Mucosa of gallbladder (tissue), 1 donor: ENCODE results near the gene ALX4. TPM values are rescaled to one million over a fixed set of nuclear protein-coding genes. Genes with fewer than 3 reads are reported as not detected.

Experiments
- DNase-seq: peaks from one replicate; pipeline ENCODE4 v3.0.0-alpha.2; 2020; ENCODE audit warnings: low spot score
- total RNA-seq: library from RNA; stranded (reverse); gene quantifications from one replicate; pipeline ENCODE4 v1.2.1, GENCODE V29; 2021
- donor health status: DM: no; HTN: no; CAD: no.

ALX4 gene
- total RNA-seq, 1 donor from 2014 or later: 0.03 TPM

- no peak for DNase-seq
Observed at GRCh38 chr11:44267750-44268613, 42.0 kb downstream of the ALX4 start.

DNA sequence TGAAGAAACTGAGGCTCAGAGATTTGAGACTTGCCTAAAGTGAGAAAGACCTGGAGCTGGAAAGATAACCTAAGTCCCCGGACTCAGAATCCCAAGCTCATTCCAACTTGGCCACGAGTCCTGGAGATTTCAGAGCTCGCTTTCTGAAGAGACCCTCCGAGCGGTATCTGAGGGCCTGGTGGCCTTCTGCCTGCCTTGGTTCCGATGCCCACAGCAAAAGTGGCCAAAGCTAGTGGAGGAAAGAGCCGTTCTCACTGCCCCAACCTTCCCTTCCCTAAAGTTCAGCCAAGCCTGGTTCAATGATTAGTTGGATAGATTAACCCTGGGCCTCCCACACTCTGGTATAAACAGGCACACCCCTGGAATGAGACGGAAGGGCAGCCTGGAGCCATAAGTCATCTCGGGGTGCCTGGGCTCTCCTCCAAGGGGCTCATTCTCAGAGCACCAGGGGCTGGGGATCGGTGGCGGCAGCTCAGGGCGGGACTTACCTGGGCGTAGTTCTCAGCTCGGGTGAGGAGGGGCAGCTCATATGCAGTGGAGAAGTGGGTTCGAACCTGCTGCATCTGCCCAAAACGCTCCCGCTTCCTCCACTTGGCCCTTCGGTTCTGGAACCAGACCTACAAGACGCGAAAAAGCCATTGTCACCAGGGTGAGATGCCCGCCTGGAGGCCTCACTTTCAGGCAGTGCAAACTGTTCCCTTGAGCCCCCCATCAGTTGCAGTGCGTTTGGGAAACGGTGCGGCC lies 42.8 kb downstream of the ALX4 start:
- DNase-seq: no peak

- DNase-seq: no peak
Observed at GRCh38 chr11:44266056-44266780, 43.7 kb downstream of the ALX4 start.

DNA sequence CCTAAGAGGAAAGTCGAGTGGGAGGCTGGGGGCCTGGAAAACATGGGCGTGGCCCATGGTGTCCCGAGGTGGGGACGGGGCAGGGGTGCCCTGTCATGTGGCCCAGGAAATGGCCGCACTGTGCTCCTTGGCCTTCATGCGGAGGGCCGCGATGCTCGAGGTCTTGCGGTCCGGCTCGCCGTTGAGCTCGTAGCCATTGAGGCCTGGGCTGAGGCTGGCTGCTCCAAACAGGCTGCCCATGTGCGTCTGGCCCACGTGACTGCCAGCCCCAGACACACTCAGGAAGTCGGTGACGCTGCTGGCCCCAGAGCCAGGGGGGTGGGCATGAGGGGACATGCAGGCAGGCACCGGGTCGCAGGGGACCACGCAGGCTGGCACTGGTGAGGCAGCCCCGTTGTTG lies 45.2 kb downstream of the ALX4 start:
- DNase-seq: no peak

DNA sequence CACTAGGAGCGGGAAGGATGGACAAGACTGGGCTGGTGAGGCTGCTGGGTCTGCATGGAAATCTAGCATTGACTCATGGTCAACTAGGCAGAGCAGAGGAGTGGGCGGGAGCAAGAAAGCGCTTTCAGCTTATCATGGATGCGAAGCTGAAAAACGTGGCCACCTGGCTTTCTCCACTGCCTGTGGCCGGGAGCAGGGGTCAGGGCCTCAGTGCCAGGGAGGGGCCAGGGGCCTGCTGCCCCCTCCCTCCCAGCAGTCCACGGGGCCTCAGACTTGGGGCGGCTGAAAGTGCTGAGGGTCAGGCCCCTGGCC lies 45.5 kb downstream of the ALX4 start:
- DNase-seq: no peak

DNA sequence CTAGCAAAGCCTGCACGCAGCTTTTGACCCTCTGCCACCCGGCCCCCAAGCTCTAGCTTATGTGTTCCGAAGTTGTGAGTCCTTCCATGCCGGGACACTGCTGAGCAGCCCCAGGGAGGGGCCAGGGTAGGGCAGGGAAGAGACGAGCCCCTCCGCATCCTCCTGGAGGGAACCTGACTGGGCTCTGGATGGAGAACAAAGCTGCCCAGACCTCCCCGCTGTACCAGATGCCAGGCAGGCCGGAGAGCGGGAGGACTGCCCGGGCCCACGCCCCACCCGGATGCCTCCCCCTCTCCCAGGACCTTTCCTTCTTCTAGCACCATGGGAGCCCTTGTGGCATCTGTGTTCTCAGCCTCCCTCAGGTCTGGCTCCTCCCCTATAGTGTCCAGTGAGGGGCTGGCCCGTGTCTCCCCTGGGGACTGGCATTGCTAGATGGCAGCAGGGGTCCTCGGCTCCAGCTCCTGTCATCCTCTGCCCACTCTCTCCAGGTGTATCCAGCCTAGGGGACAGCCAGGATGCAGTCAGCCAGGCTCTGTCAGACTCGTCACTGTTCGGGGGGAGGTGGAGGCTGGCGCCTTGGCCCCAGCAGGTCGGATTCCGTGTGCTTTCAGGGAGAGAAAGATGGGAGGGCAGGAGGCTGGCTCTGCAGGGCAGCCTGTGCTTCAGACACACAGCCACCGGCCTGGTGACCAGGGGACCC lies 46.1 kb downstream of the ALX4 start:
- DNase-seq: no peak

DNA sequence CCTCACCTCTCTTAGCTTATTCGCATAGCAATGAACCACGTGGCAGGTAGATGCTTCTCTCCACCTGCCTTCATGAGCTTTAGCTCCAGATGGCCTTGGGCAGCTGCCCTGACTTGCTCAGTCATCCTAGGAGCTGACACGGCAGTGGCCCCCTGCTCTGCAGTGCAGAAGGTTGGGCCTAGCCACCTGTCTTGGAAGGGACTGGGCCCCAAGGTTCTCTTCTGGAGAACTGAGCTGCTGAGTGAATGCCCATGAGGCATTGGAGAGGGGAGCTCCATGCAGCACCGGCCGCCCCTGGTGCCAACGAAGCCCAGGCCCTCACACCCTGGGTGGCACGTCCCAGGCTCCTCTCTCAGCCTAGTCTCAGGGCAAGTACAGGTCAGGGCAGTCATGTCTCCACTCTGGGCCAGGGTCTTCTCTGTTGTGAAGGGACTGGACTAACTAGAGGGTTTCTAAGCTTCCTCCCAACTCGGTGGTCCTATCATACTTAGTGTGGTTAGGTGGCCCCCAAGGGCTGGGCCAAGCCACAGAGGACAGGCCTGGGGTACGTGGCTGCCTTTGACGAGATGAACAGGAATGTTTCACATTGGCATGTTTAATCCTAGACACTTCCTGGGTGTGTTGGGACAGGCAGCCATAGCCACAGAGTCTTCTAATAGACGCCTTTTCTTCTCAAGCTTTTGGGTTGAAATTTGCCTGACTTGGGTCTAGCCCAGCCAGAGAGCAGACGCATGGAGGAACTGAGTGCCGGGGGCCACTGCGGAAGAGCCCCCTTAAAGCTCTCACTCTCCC lies 47.9 kb downstream of the ALX4 start:
- no peak for DNase-seq

GRCh38 chr11:44260081-44260480 lies 49.9 kb downstream of the ALX4 start:
- DNase-seq: no peak

DNA sequence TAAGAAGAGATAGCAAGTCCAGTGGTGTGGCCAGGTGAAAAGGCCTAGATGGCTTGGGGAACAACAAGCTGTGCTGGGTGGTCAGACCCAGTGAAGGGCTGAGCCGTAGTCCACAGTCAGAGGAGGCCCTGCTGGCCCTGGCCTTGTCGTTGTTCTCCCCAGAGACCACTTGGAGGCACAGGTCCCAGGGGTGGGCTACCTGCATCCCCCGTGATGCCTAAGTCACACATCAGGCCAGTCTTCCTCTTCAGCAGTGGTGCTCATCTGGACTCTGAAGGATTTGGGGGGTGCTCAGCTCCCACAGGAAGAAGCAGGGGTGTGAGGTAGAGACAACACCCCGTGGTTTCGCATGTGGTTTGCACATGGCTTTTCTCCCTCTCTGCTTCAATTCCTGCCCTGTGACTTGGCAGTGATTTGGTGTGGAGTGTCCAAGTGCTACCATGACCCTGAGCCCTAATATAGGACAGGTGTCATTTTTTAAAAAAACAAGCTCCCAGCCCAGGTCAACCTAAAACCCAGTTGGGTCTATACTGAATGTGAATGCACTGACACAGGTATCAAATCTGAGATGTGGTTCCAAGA lies 51.0 kb downstream of the ALX4 start:
- no peak for DNase-seq

GRCh38 chr11:44258190-44258489 lies 51.8 kb downstream of the ALX4 start:
- no peak for DNase-seq

GRCh38 chr11:44257338-44258189 lies 52.4 kb downstream of the ALX4 start:
- DNase-seq: no peak

GRCh38 chr11:44256673-44257291 lies 53.2 kb downstream of the ALX4 start:
- no peak for DNase-seq

DNA sequence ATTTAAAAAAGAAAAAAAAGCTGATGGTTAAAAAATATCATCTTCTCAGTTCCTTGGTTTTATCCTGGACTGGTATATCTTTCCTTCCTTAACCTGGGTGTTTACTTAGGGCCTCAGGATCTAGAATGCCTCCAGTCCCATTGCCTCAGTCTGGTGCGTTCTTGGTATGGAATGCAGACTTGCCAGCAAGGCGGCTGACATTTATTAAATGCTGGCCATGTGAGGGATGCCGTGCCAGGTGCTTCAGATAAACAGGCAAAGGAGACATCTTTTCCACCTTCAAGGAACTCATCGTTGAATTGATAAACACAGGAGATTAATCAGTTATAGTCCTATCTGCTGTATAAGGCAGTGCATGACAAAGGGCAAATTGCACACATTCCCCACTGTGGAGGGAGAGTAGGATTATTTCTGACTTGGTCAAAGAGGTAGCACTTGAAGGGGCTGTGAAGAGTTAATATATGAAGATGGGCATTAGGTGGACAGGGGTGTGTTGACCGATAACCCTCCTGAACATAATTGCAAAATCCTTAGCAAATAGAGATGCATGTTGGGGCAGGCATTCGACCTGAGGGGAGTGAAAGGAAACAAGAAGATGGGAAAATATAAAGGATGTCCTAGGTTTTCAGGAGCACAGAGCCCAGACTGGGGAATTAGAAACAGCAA lies 54.4 kb downstream of the ALX4 start:
- no peak for DNase-seq

DNA sequence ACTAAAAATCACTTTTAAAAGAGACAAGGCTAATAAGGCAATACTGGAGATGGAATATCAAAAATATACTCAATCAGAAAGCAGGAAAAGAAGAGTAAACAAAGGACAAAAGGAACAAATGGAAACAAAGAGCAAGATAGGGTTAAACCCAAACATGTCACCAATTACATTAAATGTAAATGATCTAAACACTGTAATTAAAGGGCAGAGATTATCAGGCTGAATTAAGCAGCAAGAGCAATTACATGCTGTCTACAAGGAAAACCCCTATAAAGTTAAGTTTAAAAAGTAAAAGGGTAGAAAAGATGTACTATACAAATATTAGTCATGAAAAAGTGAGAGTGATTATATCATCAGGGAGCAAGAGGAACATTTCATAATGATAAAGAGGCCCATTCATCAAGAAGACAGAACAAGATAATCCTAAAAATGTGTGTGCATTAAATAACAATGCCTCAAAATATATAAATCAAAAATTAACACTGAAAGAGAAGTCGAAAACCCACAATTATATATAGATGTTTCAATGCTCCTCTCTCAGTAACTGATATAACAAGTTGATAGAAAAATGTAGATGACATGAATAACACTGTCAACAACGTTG lies 56.8 kb downstream of the ALX4 start:
- DNase-seq: no peak

DNA sequence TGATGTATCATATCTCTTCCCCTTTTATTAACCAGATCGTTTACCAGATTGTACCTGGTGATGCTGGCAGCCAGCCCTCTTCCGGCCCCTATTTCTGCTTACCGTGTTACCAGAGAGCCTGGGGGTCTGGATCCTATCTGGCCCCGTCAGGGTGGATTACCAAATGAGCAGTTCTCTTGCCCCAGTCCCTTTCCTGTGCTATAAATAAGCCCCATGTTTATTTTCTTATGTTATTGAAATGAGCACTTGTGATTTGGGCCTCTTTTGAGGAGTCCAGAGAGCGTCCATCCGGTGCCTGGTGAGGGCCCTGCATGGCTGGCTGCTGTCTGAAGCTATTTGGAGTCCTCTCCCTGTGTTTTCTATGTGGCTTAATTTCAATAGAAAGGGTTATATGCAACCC lies 59.5 kb downstream of the ALX4 start:
- DNase-seq: no peak

DNA sequence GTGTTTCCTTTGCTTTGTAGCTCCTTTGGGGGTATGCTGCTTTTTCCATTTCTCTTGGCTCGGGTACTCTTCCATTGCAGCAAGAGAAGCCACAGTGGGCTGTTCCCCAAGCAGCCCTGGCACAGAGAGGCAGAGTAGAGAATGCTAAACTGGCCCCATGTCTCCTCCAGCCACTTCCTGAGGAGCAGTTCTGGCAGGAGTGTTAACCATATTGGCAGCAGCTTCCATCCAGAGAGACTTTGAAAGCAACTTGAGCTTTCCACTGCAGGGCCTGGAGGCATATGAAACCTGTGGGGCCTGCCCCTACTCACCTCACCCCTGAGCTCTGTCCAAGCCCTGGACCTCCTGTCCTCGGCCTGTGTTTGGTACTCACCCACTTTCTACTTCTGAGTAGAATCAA lies 61.8 kb downstream of the ALX4 start:
- DNase-seq: no peak

DNA sequence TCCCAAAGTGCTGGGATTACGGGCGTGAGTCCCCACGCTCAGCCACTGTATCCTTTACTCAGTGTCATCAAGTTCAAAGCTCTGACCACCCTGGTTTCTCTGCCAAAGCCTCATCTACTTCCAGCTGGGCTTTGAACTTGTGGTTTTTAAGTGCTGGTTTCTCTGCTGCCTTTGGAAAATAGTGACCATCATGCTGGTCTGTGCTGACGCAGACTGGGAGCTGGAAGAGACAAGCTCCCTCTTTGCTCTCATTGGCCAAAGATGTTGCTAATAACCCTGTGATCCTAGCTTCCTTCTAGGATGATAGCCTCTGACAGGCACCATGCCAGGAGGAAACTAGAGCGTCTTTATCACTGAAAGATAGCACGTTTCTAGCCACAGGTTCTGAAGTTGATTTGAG lies 62.4 kb downstream of the ALX4 start:
- no peak for DNase-seq

GRCh38 chr11:44246726-44247125 lies 63.2 kb downstream of the ALX4 start:
- DNase-seq: no peak
